ENCODE data around the gene PNMA8A.

GRCh38 chr19:46471116-46471733 is at the start of gene PNMA8A:
- TF ChIP-seq EZH2 (IDR thresholded peaks at IDR 0.05; ENCODE audit: borderline replicate concordance, low read length) (no peak), CTCF (conservative IDR thresholded peaks at IDR 0.05 in 1 of 2, IDR thresholded peaks at IDR 0.05 in 1 of 2; ENCODE audit: extremely low read depth in 1 of 2, insufficient read depth in 1 of 2, low read depth in 1 of 2, low read length in 2 of 2) (no peak)

All from mammary epithelial cell (primary cell).